Vagina (tissue), 2 donors: ENCODE data around the gene SLC9A9. TPM values are rescaled to one million over a fixed set of nuclear protein-coding genes. Genes with fewer than 3 reads are reported as not detected.

Experiments
- DNase-seq, 2 donors: peaks; one replicate each; pipeline ENCODE4 v3.0.0-alpha.2; 2017; ENCODE audit errors: extremely low spot score in 2 of 2
- H3K27ac ChIP-seq: fragments of 200-600 bp; sonication (generic); one replicate; pipeline ENCODE4 v1.5.1; 2019
- H3K27me3 ChIP-seq: fragments of 200-600 bp; sonication (generic); one replicate; pipeline ENCODE4 v1.5.1; 2019
- H3K36me3 ChIP-seq, 2 donors: fragments of 200-600 bp; sonication (generic); one replicate each; pipeline ENCODE4 v1.5.1; 2017 to 2019
- H3K4me1 ChIP-seq: fragments of 200-600 bp; sonication (generic); one replicate; pipeline ENCODE4 v1.5.1; 2019
- H3K4me3 ChIP-seq, 2 donors: fragments of 200-600 bp; sonication (generic); 1 replicate in 1 of 2; 2 replicates in 1 of 2; pipeline ENCODE4 v1.5.1; 2016 to 2019
- H3K9me3 ChIP-seq: fragments of 200-600 bp; sonication (generic); one replicate; pipeline ENCODE4 v1.5.1; 2019
- POLR2A ChIP-seq, 2 donors: fragments of 450-650 bp; IDR thresholded peaks; one replicate each; pipeline ENCODE4 v1.6.1; 2017; ENCODE audit warnings: antibody characterized with exemption in 2 of 2, mild to moderate bottlenecking in 2 of 2, moderate library complexity in 2 of 2
- POLR2AphosphoS5 ChIP-seq, 2 donors: sonication (generic); formaldehyde crosslinking; IDR thresholded peaks; one replicate each; pipeline ENCODE4 v1.9.0; 2017; ENCODE audit warnings: antibody characterized with exemption in 2 of 2, mild to moderate bottlenecking in 2 of 2, low read depth in 1 of 2; ENCODE audit not compliant: insufficient read depth in 1 of 2
- intact Hi-C: fragments of 100-400 bp; cut with DNase I; formaldehyde crosslinking; loops from one replicate; pipeline ENCODE4 v1.15.1; 2023
- total RNA-seq: library from RNA; depleted of rRNA; stranded (reverse); fragments of >200 nt; gene quantifications from one replicate; pipeline ENCODE4 v1.2.3, GENCODE V29; 2016
- TF ChIP-seq, protein P1 (sequence below), 3 experiments: fragments of 450-650 bp in 2 of 3; fragments of 200-600 bp in 1 of 3; sonication (generic) in 1 of 3; IDR thresholded peaks; one replicate each; pipeline ENCODE4 v1.5.1; 2017 to 2019; ENCODE audit warnings: antibody characterized with exemption in 3 of 3, mild to moderate bottlenecking in 2 of 3, moderate library complexity in 2 of 3

SLC9A9 gene
- total RNA-seq, 1 donor from 2014 or later = 30.7 TPM

DNA sequence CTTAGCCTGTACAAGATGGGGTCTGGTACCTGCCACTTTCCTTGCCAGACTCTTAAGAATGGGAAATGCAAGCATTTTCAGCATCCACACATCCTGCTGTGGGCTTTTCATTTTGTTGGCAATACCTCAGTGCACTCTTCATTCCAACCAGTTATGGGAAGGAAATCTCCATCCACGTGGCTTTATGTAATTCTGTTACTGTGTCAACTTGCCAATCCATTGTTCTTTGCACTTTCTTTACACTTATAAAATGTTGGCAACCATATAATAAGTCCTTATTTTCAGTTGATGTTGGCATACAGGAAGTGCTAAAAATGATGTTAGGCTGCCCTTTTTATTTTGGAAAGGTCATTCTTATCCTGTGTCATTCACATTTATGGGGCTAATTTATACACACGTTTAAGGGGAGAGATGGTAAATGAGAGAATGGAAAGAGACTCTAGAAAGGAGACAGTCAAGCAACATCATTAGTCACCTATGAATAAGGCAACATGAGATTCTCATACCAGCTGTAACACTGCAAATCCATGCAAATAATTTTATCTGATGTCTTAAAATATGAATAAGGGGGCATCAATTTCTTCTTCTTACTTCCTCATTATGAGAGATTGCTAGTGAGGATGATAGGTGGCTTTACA, 490.0 kb downstream of the SLC9A9 start:
- TF ChIP-seq POLR2A (IDR thresholded peaks at IDR 0.05) = no peak
- TF ChIP-seq, protein P1, sequence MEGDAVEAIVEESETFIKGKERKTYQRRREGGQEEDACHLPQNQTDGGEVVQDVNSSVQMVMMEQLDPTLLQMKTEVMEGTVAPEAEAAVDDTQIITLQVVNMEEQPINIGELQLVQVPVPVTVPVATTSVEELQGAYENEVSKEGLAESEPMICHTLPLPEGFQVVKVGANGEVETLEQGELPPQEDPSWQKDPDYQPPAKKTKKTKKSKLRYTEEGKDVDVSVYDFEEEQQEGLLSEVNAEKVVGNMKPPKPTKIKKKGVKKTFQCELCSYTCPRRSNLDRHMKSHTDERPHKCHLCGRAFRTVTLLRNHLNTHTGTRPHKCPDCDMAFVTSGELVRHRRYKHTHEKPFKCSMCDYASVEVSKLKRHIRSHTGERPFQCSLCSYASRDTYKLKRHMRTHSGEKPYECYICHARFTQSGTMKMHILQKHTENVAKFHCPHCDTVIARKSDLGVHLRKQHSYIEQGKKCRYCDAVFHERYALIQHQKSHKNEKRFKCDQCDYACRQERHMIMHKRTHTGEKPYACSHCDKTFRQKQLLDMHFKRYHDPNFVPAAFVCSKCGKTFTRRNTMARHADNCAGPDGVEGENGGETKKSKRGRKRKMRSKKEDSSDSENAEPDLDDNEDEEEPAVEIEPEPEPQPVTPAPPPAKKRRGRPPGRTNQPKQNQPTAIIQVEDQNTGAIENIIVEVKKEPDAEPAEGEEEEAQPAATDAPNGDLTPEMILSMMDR (IDR thresholded peaks at IDR 0.05) = no peak
- peak in 1 of 2 donors; percentile 58 for TF ChIP-seq POLR2AphosphoS5 (IDR thresholded peaks at IDR 0.05; ENCODE audit: insufficient read depth in 1 of 2, low read depth in 1 of 2)
- Histone ChIP-seq H3K4me1 (peaks cover 9% of the 10 kb centered on the region), H3K27ac (no peak overlapping the region), H3K27me3 (no peaks in the 10 kb centered on the region), H3K9me3 (no peaks in the 10 kb centered on the region), H3K36me3 (no peaks in the 10 kb centered on the region), H3K4me3 (no peak overlapping the region)
- DNase-seq = no peak
- intact Hi-C loops = no loop called here

- intact Hi-C loops = no loop called here
- TF ChIP-seq POLR2A (IDR thresholded peaks at IDR 0.05) = no peak
- TF ChIP-seq, protein P1 (IDR thresholded peaks at IDR 0.05) = no peak
- TF ChIP-seq POLR2AphosphoS5 (IDR thresholded peaks at IDR 0.05; ENCODE audit: insufficient read depth in 1 of 2, low read depth in 1 of 2) = no peak
- Histone ChIP-seq H3K4me1 (peaks cover 9% of the 10 kb centered on the region), H3K4me3 (no peak overlapping the region), H3K36me3 (no peaks in the 10 kb centered on the region), H3K27me3 (no peaks in the 10 kb centered on the region), H3K27ac (no peak overlapping the region), H3K9me3 (no peaks in the 10 kb centered on the region)
- DNase-seq = no peak
Measured at GRCh38 chr3:143357700-143358099, 490.6 kb downstream of the SLC9A9 start.

DNA sequence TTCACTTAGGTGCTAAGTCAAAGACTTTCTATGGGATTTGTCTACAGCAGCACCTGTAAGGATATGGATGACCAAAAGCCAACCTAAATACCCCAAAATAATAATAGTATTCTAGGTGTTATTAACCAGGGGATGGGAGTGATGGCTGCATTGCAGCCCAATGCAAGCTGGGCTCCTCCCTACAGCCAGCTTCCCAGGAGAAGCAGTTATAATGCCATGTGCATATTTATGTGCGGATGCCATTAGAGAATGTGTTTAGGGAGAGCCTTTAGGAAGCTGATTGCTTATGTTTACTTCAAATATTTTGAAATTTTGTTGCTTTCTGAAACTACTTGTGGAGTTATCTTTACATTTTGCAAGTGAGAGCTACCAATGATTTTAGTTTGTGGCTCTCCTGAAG, 491.4 kb downstream of the SLC9A9 start:
- H3K27me3 ChIP-seq = no peaks in the 10 kb centered on the region
- no peaks in the 10 kb centered on the region for H3K9me3 ChIP-seq
- no peak for TF ChIP-seq POLR2A (IDR thresholded peaks at IDR 0.05)
- no peak for TF ChIP-seq POLR2AphosphoS5 (IDR thresholded peaks at IDR 0.05; ENCODE audit: insufficient read depth in 1 of 2, low read depth in 1 of 2)
- TF ChIP-seq, protein P1 (IDR thresholded peaks at IDR 0.05) = no peak
- H3K4me3 ChIP-seq = no peak overlapping the region
- intact Hi-C loops = no loop called here
- no peak overlapping the region for H3K27ac ChIP-seq
- peaks cover 9% of the 10 kb centered on the region for H3K4me1 ChIP-seq
- DNase-seq = no peak
- no peaks in the 10 kb centered on the region for H3K36me3 ChIP-seq

GRCh38 chr3:143354342-143354741, 493.9 kb downstream of the SLC9A9 start:
- Histone ChIP-seq H3K27me3 (no peaks in the 10 kb centered on the region), H3K4me1 (peaks cover 9% of the 10 kb centered on the region), H3K36me3 (no peaks in the 10 kb centered on the region), H3K27ac (no peak overlapping the region), H3K9me3 (no peaks in the 10 kb centered on the region), H3K4me3 (no peak overlapping the region)
- intact Hi-C loops = no loop called here
- DNase-seq = no peak
- TF ChIP-seq POLR2AphosphoS5 (IDR thresholded peaks at IDR 0.05; ENCODE audit: insufficient read depth in 1 of 2, low read depth in 1 of 2) = no peak
- TF ChIP-seq, protein P1 (IDR thresholded peaks at IDR 0.05) = no peak
- no peak for TF ChIP-seq POLR2A (IDR thresholded peaks at IDR 0.05)

GRCh38 chr3:143352850-143353550, 495.3 kb downstream of the SLC9A9 start:
- Histone ChIP-seq H3K9me3 (no peaks in the 10 kb centered on the region), H3K27me3 (no peaks in the 10 kb centered on the region), H3K36me3 (no peaks in the 10 kb centered on the region), H3K4me1 (no peaks in the 10 kb centered on the region), H3K27ac (no peak overlapping the region), H3K4me3 (no peak overlapping the region)
- DNase-seq = no peak
- intact Hi-C loops = no loop called here
- TF ChIP-seq, protein P1 (IDR thresholded peaks at IDR 0.05) = no peak
- TF ChIP-seq POLR2AphosphoS5 (IDR thresholded peaks at IDR 0.05; ENCODE audit: insufficient read depth in 1 of 2, low read depth in 1 of 2) (no peak), POLR2A (IDR thresholded peaks at IDR 0.05) (no peak)
